ENCODE data around the gene SND1. TPM values are rescaled to one million over a fixed set of nuclear protein-coding genes. Genes with fewer than 3 reads are reported as not detected.

The SND1 gene
- total and polyA plus RNA-seq, 5 donors from 2014 or later = 84.4 to 121 (median 86.9) TPM

DNA sequence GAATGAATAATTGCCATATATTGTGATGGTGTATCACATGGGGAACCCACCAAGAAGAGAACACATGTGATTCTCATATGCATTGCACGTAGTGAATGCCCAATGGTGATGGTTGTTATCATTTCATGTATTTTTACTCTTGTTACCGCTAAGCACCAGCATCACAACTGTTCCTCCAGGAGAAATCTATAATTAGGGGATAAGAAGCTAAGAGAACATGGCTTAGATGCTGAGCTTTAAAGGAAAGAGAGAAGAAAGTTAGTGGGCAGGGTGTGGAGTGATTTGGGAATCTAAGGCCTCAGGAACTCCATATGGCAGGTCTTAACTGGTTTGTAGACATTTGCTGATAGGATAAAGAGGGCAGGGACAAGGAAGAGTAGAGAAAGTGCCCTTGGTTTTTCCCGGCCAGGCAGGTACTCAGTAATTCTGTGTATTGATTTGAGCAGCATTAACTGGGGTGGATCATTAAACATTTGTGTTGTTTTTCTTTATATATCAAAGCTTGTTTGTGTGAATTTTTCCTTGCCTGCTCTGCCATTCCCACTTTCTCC is 233.3 kb downstream of the SND1 start:
- Mint-ChIP-seq H3K36me3 (peaks cover 35% of the 10 kb centered on the region), H3K9me3 (peaks cover 0 to 1% (median 0%) of the 10 kb centered on the region in 7 donors), H3K4me1 (peaks cover 0 to 21% (median 10%) of the 10 kb centered on the region in 4 donors), H3K27me3 (no peaks in the 10 kb centered on the region), H3K27ac (no peak overlapping the region), H3K4me3 (no peak overlapping the region)
- Histone ChIP-seq H3K4me3 (ENCODE audit: low read depth, low read length) (no peak overlapping the region), H3K27me3 (ENCODE audit: control insufficient read depth, insufficient read depth, low read length) (no peaks in the 10 kb centered on the region), H3K36me3 (ENCODE audit: control insufficient read depth, insufficient read depth, low read length) (peaks cover 17% of the 10 kb centered on the region), H3K4me1 (ENCODE audit: control insufficient read depth, insufficient read depth, low read length, poor library complexity, severe bottlenecking) (no peaks in the 10 kb centered on the region), H3K9me3 (ENCODE audit: control insufficient read depth in 2 of 2, low read length in 2 of 2) (no peaks in the 10 kb centered on the region), H3K27ac (ENCODE audit: insufficient read depth, low read length, poor library complexity, severe bottlenecking) (no peak overlapping the region)
- DNase-seq (no peak), ATAC-seq (ENCODE audit: low read depth in 2 of 2) (no peak)

DNA sequence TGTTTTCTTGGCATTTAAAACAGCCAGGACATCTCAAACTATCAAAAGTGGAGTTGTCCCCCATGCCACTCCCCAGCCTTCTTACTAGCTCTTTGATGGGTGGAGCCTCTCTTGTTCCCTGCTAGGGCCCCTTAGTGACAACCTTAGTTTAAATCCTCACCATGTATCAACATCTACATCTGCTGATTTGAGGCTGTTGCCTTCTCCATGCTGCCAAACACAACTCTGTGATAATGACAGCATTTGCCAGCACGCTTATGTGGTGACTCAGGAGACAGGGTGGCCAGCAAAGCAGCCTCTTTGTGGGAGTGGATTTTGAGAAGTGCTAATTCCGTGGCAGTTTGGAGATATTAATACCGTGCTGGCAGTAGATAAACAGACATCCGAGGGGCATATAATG is 233.8 kb downstream of the SND1 start:
- H3K4me3 ChIP-seq (ENCODE audit: low read depth, low read length) = no peak overlapping the region
- no peaks in the 10 kb centered on the region for H3K4me1 ChIP-seq (ENCODE audit: control insufficient read depth, insufficient read depth, low read length, poor library complexity, severe bottlenecking)
- ATAC-seq (ENCODE audit: low read depth in 2 of 2) (no peak), DNase-seq (no peak)
- Mint-ChIP-seq H3K36me3 (peaks cover 39% of the 10 kb centered on the region), H3K9me3 (peaks cover 0 to 1% (median 0%) of the 10 kb centered on the region in 7 donors), H3K27ac (no peak overlapping the region), H3K27me3 (no peaks in the 10 kb centered on the region), H3K4me3 (no peak overlapping the region), H3K4me1 (peaks cover 0 to 20% (median 9%) of the 10 kb centered on the region in 4 donors)
- peaks cover 20% of the 10 kb centered on the region for H3K36me3 ChIP-seq (ENCODE audit: control insufficient read depth, insufficient read depth, low read length)
- H3K9me3 ChIP-seq (ENCODE audit: control insufficient read depth in 2 of 2, low read length in 2 of 2) = no peaks in the 10 kb centered on the region
- H3K27ac ChIP-seq (ENCODE audit: insufficient read depth, low read length, poor library complexity, severe bottlenecking) = no peak overlapping the region
- H3K27me3 ChIP-seq (ENCODE audit: control insufficient read depth, insufficient read depth, low read length) = no peaks in the 10 kb centered on the region

DNA sequence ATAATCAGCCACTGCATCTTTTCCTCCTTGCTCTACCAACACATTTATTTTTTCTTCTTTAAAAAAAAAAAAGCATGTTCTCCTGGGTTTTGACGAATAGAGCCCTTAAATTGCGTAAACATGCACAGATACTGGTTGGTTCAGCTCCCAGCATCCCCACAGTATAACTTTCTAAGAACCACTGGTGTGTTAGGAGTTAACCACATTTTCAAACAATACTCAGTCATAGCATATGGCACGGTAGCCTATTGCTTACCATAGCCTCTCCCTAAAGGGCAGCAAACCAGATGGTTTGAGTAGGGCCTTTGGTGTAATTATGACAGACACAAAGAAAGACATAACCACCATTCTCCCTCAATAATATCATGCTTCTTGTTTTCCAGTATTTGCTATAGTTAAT is 234.3 kb downstream of the SND1 start:
- Mint-ChIP-seq H3K4me1 (peaks cover 0 to 21% (median 10%) of the 10 kb centered on the region in 4 donors), H3K4me3 (no peak overlapping the region), H3K27me3 (no peaks in the 10 kb centered on the region), H3K9me3 (peaks cover 0 to 1% (median 0%) of the 10 kb centered on the region in 7 donors), H3K36me3 (peaks cover 42% of the 10 kb centered on the region), H3K27ac (no peak overlapping the region)
- ATAC-seq (ENCODE audit: low read depth in 2 of 2) = no peak
- Histone ChIP-seq H3K36me3 (ENCODE audit: control insufficient read depth, insufficient read depth, low read length) (peaks cover 22% of the 10 kb centered on the region), H3K4me1 (ENCODE audit: control insufficient read depth, insufficient read depth, low read length, poor library complexity, severe bottlenecking) (no peaks in the 10 kb centered on the region), H3K9me3 (ENCODE audit: control insufficient read depth in 2 of 2, low read length in 2 of 2) (no peaks in the 10 kb centered on the region), H3K27me3 (ENCODE audit: control insufficient read depth, insufficient read depth, low read length) (no peaks in the 10 kb centered on the region), H3K4me3 (ENCODE audit: low read depth, low read length) (no peak overlapping the region), H3K27ac (ENCODE audit: insufficient read depth, low read length, poor library complexity, severe bottlenecking) (no peak overlapping the region)
- no peak for DNase-seq

DNA sequence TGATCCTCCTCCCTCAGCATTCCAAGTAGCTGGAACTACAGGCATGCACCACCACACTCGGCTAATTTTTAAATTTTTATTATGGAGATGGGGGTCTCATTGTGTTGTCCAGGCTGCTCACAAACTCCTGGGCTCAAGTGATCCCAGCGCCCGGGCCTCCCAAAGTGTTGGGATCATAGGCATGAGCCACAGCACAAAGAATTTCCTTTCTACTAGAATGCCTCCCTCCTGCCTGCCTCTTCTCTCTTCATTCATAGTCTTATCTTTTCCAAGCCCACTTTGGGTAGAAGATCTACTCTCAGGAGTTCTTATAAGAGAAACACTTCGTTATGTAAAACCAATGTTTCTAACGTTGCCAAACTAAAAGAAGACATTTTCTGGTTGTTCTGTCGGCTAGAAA is 235.1 kb downstream of the SND1 start:
- Histone ChIP-seq H3K4me1 (ENCODE audit: control insufficient read depth, insufficient read depth, low read length, poor library complexity, severe bottlenecking) (no peaks in the 10 kb centered on the region), H3K4me3 (ENCODE audit: low read depth, low read length) (no peak overlapping the region), H3K27me3 (ENCODE audit: control insufficient read depth, insufficient read depth, low read length) (no peaks in the 10 kb centered on the region), H3K27ac (ENCODE audit: insufficient read depth, low read length, poor library complexity, severe bottlenecking) (no peak overlapping the region), H3K36me3 (ENCODE audit: control insufficient read depth, insufficient read depth, low read length) (peaks cover 28% of the 10 kb centered on the region), H3K9me3 (ENCODE audit: control insufficient read depth in 2 of 2, low read length in 2 of 2) (no peaks in the 10 kb centered on the region)
- ATAC-seq (ENCODE audit: low read depth in 2 of 2) (no peak), DNase-seq (no peak)
- Mint-ChIP-seq H3K4me3 (no peak overlapping the region), H3K9me3 (peaks cover 0 to 1% (median 0%) of the 10 kb centered on the region in 7 donors), H3K27me3 (no peaks in the 10 kb centered on the region), H3K27ac (no peak overlapping the region), H3K4me1 (peaks cover 0 to 24% (median 11%) of the 10 kb centered on the region in 4 donors), H3K36me3 (peaks cover 47% of the 10 kb centered on the region)

DNA sequence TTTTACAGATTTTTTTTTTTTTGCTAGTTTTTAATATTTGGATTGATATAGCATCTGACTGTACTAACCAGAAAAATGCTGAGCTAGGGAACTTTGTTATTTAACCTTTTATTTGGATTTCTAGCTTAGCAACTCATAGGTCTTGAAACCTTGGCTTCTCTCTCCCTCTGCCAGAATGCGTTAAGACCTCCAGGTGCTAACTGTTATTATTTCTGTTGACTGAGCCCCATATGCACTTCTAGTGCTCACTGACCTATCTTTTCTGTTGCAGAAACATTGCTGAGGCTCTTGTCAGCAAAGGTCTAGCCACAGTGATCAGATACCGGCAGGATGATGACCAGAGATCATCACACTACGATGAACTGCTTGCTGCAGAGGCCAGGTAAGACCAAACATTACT is 235.6 kb downstream of the SND1 start:
- Histone ChIP-seq H3K4me1 (ENCODE audit: control insufficient read depth, insufficient read depth, low read length, poor library complexity, severe bottlenecking) (no peaks in the 10 kb centered on the region), H3K27ac (ENCODE audit: insufficient read depth, low read length, poor library complexity, severe bottlenecking) (no peak overlapping the region), H3K4me3 (ENCODE audit: low read depth, low read length) (no peak overlapping the region), H3K36me3 (ENCODE audit: control insufficient read depth, insufficient read depth, low read length) (peaks cover 31% of the 10 kb centered on the region), H3K27me3 (ENCODE audit: control insufficient read depth, insufficient read depth, low read length) (no peaks in the 10 kb centered on the region), H3K9me3 (ENCODE audit: control insufficient read depth in 2 of 2, low read length in 2 of 2) (no peaks in the 10 kb centered on the region)
- no peaks in the 10 kb centered on the region for H3K27me3 Mint-ChIP-seq
- H3K36me3 Mint-ChIP-seq = peaks cover 47% of the 10 kb centered on the region
- H3K4me3 Mint-ChIP-seq = no peak overlapping the region
- H3K27ac Mint-ChIP-seq = no peak overlapping the region
- H3K9me3 Mint-ChIP-seq = peaks cover 0 to 1% (median 0%) of the 10 kb centered on the region in 7 donors
- no peak for ATAC-seq (ENCODE audit: low read depth in 2 of 2)
- peaks cover 0 to 26% (median 11%) of the 10 kb centered on the region in 4 donors for H3K4me1 Mint-ChIP-seq
- no peak for DNase-seq

DNA sequence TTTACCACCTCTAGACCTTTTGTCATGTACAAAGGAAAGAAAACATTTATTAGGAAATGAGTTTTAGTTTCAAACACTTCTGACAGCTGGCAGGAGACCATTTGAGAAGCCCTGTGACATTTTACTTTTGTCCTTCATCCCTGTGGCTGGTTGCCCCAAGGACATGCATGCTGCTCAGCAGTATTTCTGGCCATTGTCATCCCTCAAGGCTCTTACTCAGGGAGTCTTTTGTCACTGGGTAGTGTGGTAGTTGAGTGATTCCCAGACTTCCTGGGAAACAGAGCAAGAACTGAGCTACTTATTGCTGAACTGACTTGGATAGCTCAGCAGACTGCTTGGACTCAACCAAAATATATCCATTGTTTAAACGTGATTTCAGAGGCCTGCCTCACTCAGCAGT is 236.4 kb downstream of the SND1 start:
- no peaks in the 10 kb centered on the region for H3K27me3 Mint-ChIP-seq
- no peaks in the 10 kb centered on the region for H3K4me1 ChIP-seq (ENCODE audit: control insufficient read depth, insufficient read depth, low read length, poor library complexity, severe bottlenecking)
- no peak overlapping the region for H3K27ac Mint-ChIP-seq
- H3K9me3 Mint-ChIP-seq = peaks cover 0 to 1% (median 0%) of the 10 kb centered on the region in 7 donors
- no peaks in the 10 kb centered on the region for H3K27me3 ChIP-seq (ENCODE audit: control insufficient read depth, insufficient read depth, low read length)
- peaks cover 55% of the 10 kb centered on the region for H3K36me3 Mint-ChIP-seq
- no peaks in the 10 kb centered on the region for H3K9me3 ChIP-seq (ENCODE audit: control insufficient read depth in 2 of 2, low read length in 2 of 2)
- ATAC-seq (ENCODE audit: low read depth in 2 of 2) = no peak
- peaks cover 0 to 26% (median 15%) of the 10 kb centered on the region in 4 donors for H3K4me1 Mint-ChIP-seq
- peaks cover 31% of the 10 kb centered on the region for H3K36me3 ChIP-seq (ENCODE audit: control insufficient read depth, insufficient read depth, low read length)
- no peak overlapping the region for H3K4me3 Mint-ChIP-seq
- H3K4me3 ChIP-seq (ENCODE audit: low read depth, low read length) = no peak overlapping the region
- H3K27ac ChIP-seq (ENCODE audit: insufficient read depth, low read length, poor library complexity, severe bottlenecking) = no peak overlapping the region
- DNase-seq = no peak

DNA sequence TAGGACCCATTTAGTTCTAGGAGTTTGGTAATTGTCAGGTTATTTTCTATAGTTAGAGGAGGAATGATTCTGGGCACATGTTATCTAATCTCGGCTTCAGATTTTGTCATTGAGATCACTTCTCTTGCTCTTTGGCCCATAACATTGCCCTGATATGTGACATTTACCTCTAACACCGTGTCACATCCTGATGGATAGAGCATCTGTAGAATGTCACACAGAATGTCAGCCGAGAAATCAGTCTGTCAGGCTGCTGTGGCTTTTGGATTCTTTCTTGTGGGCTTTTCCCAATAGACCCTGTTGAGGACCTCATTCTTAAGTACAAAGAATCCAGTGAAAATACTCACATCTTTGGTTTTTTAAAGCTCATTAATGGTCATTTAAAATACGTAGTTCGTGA is 236.8 kb downstream of the SND1 start:
- no peaks in the 10 kb centered on the region for H3K27me3 ChIP-seq (ENCODE audit: control insufficient read depth, insufficient read depth, low read length)
- Mint-ChIP-seq H3K36me3 (peaks cover 55% of the 10 kb centered on the region), H3K9me3 (peaks cover 0 to 1% (median 0%) of the 10 kb centered on the region in 7 donors), H3K27ac (no peak overlapping the region), H3K4me3 (no peak overlapping the region), H3K27me3 (no peaks in the 10 kb centered on the region), H3K4me1 (peaks cover 0 to 28% (median 15%) of the 10 kb centered on the region in 4 donors)
- no peak for ATAC-seq (ENCODE audit: low read depth in 2 of 2)
- DNase-seq = no peak
- no peaks in the 10 kb centered on the region for H3K9me3 ChIP-seq (ENCODE audit: control insufficient read depth in 2 of 2, low read length in 2 of 2)
- H3K27ac ChIP-seq (ENCODE audit: insufficient read depth, low read length, poor library complexity, severe bottlenecking) = no peak overlapping the region
- peaks cover 31% of the 10 kb centered on the region for H3K36me3 ChIP-seq (ENCODE audit: control insufficient read depth, insufficient read depth, low read length)
- no peaks in the 10 kb centered on the region for H3K4me1 ChIP-seq (ENCODE audit: control insufficient read depth, insufficient read depth, low read length, poor library complexity, severe bottlenecking)
- no peak overlapping the region for H3K4me3 ChIP-seq (ENCODE audit: low read depth, low read length)

DNA sequence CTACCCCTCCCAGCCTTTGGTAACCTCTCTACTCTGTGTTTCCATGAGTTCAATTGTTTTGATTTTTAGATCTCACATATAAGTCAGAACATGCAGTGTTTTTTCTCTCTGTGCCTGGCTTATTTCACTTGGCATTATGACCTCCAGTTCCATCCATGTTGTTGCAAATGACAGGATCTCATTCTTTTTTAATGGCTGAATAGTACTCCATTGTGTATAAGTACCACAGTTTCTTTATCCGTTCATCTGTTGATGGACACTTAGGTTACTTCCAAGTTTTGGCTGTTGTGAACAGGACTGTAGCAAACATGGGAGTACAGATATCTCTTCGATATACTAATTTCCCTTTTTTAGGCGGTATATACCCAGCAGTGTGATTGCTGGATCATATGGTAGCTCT is 237.7 kb downstream of the SND1 start:
- Histone ChIP-seq H3K9me3 (ENCODE audit: control insufficient read depth in 2 of 2, low read length in 2 of 2) (no peaks in the 10 kb centered on the region), H3K27me3 (ENCODE audit: control insufficient read depth, insufficient read depth, low read length) (no peaks in the 10 kb centered on the region), H3K36me3 (ENCODE audit: control insufficient read depth, insufficient read depth, low read length) (peaks cover 31% of the 10 kb centered on the region), H3K4me1 (ENCODE audit: control insufficient read depth, insufficient read depth, low read length, poor library complexity, severe bottlenecking) (no peaks in the 10 kb centered on the region), H3K4me3 (ENCODE audit: low read depth, low read length) (no peak overlapping the region), H3K27ac (ENCODE audit: insufficient read depth, low read length, poor library complexity, severe bottlenecking) (no peak overlapping the region)
- ATAC-seq (ENCODE audit: low read depth in 2 of 2) (no peak), DNase-seq (no peak)
- Mint-ChIP-seq H3K36me3 (peaks cover 52% of the 10 kb centered on the region), H3K27ac (no peak overlapping the region), H3K27me3 (no peaks in the 10 kb centered on the region), H3K4me3 (no peak overlapping the region), H3K9me3 (peaks cover 0 to 1% (median 0%) of the 10 kb centered on the region in 7 donors), H3K4me1 (peaks cover 0 to 25% (median 13%) of the 10 kb centered on the region in 4 donors)
